NCI-H2081 (cell line): ENCODE results near the gene VAMP1.
A peak's percentile ranks its signal among the peaks of the same experiment; 100 is the strongest.
"Not testable (repeated sequence)": the region's sequence is repeated elsewhere in the genome, so short reads cannot be mapped to it uniquely, and the experiment has no call there.

Experiments used
- DNase-seq, 2 experiments: peaks; one replicate each; lab custom pipeline; 2025; lab: John Stamatoyannopoulos, UW

The VAMP1 gene, protein sequence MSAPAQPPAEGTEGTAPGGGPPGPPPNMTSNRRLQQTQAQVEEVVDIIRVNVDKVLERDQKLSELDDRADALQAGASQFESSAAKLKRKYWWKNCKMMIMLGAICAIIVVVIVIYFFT

DNA sequence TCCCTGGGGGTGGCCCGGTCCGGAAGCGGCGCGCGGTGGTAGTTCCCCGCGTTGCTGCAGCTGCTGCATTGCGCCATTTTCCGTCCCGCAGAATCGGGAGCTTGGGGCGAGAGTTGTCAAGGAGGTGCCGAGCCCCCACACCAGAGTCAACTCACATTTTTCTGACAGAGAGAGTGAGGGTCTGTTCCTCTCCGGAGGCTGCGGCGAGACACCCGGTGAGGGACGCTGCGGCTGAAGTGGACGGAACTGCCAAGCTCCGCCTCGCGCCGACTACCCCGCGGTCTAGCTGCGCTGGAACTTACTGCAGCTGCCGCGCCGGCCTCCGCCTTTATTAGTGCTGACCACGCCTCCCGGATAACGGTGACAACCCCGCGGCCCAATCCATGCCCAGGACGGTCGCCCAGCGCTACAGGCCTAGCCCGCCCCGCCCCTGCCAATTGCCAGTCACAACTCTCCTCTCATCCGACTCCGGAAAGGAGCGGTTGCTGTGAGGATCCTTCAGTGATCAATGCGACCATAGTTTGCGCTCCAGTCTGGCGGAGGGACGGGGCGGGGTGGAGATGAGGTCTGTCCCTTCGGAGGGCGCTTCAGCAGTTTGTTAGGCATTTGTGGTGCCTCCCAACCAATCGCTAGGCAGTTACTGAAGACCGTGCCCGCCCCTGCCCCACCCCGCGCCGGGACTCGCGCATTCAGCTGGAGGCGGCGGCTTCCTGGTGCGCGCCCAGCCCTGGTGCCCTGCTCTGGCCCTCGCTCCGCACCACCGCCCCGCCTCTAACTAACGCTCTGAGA, at the start of gene VAMP1:
TSS of gene VAMP1 (minus strand) at position 303 of the 789 bp plus-strand sequence. CDS start at position 157, 146 bp downstream.
- peak; percentile 95 to 96 for DNase-seq

DNA sequence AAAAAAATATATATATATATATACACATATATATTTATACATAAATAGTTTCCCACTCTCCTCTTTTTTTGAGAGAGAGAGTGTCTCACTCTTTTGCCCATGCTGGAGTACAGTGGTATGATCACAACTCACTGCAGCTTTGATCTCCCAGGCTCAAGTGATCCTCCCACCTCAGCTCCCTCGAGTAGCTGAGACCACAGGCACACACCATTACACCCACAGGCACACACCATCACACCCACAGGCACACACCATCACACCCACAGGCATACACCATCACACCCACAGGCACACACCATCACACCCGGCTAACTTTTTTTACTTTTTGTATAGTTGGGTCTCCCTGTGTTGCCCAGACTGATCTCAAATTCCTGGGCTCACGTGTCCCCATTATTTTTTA, 49.7 kb upstream of the VAMP1 start:
- no peak for DNase-seq

DNA sequence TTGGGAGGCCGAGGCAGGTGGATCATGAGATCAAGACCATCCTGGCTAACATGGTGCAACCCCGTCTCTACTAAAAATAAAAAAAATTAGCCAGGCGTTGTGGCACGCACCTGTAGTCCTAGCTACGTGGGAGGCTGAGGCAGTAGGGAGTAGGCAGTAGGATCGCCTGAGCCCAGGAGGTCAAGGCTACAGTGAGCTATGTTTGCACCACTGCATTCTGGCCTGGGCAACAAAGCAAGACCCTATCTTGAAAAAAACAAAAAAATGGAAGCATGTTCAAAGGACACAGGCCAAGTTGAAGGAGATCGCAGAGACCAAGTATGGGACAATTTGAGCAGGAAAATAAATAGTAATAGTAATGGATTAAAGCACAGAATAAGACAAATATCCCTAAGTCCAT, 37.6 kb upstream of the VAMP1 start:
- no peak for DNase-seq

DNA sequence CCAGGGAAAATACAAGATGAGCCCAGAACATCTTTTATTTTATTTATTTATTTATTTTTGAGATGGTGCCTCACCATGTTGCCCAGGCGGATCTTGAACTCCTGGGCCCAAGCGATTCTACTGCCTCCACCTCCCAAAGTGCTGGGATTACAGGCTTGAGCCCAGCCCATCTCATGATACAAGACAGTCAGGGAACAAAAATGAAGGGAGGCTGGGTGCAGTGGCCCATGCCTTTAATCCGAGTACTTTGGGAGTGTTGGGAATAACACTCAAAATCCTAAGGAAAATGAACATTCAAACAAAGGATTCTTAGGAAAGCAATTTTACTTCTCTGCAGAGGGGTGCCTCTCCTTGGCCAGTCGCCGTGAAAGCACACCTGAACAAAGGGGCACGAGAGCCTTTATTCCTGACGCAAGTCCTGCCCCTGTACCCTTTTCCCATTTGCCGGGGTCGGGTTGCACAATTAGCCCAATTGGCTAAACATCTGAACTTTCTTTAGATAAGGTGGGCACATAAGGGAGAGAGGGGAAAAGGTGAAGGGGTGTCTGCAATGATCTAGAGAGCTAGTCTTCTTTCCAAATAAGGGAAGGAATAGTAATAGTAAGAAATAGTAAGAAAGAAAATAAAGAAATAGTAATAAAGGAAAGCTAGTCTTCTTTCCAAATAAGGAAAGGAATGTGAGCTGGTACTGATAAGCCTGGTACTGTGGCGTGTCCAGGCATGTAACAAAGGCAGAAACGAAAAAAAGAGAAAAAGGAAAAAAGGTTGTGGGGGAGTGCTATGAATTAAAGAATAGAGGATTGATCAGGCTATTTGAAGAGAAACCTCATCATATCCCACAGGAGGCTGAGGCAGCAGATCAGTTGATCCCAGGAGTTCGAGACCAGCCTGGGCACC, 36.9 kb upstream of the VAMP1 start:
- DNase-seq: no peak

DNA sequence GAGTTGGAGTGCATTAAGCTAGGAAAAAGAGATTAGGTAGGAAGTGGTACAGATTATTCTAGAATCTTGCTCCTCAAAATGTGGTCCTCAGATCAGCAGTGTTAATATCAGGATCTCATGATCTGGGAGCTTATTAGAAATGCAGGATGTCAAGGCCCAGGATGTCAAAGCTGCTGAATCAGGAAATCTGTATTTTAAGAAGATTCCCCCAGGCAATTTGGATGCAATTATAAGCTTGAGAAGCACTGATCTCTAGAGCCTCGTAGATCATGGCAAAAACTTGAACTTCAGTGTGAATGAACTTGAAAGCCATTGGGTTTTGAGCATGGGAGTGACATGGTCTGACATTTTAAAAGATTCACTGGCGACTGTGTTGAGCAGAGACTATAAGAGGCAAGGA, 30.0 kb upstream of the VAMP1 start:
- no peak for DNase-seq

DNA sequence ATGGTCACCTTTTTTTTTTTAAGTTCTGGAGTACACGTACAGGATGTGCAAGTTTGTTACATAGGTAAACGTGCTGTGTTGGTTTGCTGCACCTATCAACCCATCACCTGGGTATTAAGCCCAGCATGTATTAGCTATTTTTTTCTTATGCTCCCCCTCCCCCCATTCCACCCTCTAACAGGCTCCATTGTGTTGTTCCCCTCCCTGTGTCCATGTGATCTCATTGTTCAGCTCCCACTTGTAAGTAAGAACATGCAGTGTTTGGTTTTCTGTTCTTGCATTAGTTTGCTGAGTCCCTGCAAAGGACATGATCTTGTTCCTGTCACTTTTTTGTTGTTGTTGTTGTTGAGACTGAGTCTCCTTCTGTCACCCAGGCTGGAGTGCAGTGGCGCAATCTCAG, 26.8 kb upstream of the VAMP1 start:
- not testable (repeated sequence) for DNase-seq

DNA sequence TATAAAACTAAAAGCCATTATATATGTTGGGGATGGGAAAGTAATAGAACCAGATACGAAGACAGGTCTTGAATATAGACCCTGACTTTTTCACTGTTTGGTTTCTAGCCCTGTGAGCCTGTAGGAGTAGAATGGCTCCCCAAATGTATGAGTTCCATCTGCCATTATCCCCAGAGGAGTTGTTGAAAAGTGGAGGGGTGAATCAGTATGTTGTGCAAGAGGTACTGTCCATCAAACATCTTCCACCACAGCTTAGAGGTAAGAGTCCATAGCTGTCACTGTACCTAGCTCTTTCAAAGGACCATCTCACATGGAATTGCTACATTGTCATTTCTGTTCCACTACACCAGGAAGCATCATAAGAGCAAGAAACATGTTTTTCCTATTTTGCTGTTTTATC, 24.5 kb upstream of the VAMP1 start:
- DNase-seq: no peak

DNA sequence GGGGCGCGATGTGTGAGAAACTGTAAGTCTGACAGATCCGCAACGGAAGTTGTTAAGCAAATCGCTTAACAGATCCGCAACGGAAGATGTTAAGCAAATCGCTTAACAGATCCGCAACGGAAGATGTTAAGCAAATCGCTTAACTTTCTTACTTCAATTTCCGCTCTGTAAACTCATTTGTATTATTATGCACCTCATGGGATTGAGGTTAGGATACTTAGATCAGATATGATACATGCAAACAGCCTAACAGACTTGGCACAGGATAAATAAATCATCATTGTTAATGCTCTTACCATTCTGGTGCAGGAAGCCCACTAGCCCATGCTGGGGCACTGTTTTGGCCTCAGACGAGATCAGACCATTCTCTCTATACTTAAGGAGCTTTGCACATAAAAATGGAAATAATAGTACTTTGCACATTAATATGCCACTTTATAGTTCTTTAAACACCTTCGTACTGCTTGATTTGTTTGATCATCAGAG, 23.8 kb upstream of the VAMP1 start:
- peak in 1 of 2 experiments; percentile 56 for DNase-seq

DNA sequence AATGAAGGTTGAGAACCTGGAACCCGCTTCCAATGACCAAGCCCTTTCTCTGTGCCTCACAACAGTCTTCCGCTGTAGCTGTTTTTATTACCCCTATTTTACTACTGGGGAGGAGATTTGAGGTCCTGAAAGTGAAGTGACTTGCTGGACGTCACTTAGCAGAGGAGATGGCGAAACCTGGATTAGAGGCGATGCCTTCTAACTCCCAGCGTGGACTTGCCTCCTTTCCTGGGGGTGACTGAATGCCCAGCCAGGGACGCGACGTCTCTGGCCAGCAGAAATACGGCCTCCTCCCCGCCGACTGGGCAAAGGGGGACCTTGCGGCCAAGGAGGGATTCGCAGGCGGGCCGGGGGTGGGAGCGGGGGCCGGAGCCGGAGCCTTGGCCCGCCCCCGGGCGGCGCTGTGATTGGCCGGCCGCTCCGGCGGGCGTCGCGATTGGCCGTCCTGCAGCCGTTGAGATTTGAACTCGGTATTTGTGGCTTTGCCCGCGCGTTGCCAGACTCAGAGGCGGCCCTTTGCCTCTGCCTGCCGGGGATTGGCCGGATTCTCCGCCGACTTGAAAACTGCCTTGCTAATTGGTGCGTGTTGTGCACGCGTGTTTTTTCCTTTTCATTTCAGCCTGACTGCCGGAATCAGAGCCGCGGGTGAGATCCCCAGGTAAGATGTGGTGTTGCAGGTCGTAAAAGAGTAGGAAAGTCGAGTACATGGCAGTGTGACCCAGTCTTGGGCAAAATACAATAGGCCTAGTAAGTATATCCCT, 23.2 kb upstream of the VAMP1 start, which contains the start of gene NCAPD2:
TSS of gene NCAPD2 (plus strand) at position 606 of the 761 bp plus-strand sequence. CDS start 997 bp downstream, outside the sequence.
- peak; percentile 97 to 98 for DNase-seq

DNA sequence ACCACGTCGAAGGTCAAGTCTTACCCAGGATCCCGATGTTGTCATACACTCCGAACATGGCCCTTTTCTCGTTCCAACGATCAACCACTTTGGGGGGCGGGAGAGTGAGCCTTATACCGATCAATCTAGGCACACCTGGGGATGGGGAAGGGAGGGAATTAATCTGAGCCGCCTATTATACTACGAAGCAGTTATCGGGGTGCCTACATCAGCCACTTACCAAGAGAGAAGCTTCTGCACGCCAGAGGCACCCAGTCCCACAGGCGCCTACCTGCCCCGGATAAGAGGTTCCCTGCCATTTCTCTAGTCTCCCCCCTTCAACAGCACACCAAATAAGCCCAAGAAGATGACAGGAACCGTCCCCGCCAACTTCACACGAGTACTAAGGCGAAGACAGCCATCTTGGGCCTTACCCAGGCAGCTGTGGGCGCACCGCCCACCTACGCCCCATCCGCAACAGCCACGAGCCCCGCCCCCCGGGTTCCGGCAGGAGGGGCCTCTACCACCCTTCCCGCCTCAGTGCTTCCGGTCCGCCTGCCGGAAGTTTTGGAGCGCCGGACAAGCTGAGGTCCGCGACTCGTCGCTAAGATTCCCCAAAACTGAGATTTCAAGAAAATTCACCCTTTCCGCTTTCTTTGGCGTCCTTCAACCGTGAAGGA, 22.5 kb upstream of the VAMP1 start, which contains the start of gene MRPL51:
TSS of gene MRPL51 (minus strand) at position 425 of the 659 bp plus-strand sequence. CDS start at position 299, 126 bp downstream.
- DNase-seq: peak; percentile 94 to 96

DNA sequence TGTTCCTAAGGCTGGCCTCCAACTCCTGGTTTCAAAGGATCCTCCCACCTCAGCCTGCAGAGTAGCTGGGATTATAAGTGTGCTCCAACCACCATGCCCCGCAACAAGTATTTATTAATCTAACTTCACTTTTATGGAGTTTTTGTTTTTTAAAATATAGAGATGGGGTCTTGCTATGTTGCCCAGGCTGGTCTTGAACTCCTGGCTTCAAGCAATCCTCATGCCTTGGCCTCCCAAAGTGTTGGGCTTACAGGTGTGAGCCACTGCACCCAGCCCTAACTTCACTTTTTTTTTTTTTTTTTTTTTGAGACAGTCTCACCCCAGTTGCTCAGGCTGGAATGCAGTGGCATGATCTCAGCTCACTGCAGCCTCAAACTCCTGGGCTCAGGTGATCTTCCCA, 20.2 kb upstream of the VAMP1 start:
- not testable (repeated sequence) for DNase-seq

DNA sequence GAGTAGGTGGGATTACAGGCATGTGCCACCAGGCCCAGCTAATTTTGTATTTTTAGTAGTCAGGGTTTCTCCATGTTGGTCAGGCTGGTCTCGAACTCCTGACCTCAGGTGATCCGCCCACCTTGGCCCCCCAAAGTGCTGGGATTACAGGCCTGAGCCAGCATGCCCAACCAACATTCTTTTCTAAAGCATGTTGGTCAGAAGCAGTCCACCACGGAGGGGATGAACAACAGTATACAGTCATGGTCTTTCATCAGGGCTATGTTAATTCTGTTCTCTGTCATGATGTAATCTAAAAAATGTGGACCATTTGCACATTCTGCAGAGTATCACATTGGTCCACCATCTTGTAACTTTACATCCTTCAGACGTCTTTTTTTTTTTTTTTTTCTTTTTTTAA, 19.0 kb upstream of the VAMP1 start:
- DNase-seq: no peak

DNA sequence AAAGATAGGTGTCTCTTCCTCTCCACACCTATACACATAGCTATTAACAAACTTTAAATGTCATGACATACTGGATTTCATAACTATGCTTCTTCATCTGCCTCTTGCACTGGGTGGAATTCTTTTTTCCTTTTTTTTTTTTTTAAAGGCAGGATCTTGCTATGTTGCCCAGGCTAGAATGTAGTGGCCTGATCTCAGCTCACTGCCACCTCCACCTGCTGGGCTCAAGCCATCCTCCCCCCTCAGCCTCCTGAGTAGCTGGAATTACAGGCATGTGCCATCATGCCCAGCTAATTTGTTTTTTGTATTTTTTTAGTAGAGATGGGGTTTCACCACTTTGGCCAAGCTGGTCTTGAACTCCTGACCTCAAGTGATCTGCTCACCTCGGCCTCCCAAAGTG, 17.8 kb upstream of the VAMP1 start:
- no peak for DNase-seq

DNA sequence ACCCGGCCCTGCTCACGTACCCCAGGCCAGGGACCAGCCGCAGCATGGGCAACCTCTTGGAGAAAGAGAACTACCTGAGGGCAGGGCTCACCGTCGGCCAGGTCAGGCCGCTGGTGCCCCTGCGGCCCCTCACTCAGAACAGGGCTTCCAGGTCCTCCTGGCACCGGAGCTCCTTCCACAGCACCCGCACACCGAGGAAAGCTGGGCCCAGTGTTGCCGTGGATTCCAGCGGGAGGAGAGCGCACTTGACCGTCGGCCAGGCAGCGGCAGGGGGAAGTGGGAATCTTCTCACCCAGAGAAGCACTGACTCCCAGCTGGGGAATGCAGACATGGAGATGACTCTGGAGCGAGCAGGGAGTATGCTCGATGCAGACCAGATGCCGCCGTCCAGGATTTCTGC, 7.9 kb upstream of the VAMP1 start:
- DNase-seq: no peak

DNA sequence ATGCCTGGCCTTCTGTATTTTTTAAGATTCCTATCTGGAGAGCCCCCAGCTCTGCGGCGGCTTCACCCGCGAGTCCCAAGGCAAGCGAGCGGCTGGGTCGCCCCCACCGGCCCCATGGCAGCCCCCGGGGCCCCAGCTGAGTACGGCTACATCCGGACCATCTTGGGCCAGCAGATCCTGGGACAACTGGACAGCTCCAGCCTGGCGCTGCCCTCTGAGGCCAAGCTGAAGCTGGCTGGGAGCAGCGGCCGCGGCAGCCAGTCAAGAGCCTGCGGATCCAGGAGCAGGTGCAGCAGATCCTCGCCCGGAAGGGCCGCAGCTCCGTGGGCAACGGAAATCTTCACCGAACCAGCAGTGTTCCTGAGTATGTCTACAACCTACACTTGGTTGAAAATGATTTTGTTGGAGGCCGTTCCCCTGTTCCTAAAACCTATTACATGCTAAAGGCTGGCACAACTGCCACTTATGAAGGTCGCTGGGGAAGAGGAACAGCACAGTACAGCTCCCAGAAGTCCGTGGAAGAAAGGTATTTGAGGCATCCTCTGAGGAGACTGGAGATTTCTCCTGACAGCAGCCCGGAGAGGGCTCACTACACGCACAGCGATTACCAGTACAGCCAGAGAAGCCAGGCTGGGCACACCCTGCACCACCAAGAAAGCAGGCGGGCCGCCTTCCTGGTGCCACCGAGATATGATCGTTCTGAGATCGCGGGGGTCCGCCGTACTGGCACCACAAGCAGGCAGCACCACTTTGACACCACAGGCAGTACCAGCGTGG, 7.3 kb upstream of the VAMP1 start:
- not testable (repeated sequence) for DNase-seq

DNA sequence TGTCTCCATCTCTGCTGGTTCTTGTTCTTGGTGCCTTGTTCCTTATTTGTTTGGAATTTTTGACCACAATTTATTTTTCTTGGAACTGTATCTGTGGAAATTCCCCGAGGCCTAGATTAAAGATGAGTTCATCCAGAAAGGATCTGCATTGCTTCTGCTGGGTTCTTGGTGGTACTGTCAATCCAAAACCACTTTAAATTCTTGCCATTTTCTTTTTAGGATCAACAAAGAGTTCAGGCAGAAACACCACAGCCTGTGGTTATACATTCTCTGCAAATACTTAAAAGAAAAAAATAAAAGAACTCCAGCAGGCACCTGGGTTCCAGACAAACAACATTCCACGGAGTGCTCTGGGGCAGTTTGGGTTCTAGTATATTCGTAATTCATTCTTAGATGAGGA, 6.0 kb upstream of the VAMP1 start:
- no peak for DNase-seq

DNA sequence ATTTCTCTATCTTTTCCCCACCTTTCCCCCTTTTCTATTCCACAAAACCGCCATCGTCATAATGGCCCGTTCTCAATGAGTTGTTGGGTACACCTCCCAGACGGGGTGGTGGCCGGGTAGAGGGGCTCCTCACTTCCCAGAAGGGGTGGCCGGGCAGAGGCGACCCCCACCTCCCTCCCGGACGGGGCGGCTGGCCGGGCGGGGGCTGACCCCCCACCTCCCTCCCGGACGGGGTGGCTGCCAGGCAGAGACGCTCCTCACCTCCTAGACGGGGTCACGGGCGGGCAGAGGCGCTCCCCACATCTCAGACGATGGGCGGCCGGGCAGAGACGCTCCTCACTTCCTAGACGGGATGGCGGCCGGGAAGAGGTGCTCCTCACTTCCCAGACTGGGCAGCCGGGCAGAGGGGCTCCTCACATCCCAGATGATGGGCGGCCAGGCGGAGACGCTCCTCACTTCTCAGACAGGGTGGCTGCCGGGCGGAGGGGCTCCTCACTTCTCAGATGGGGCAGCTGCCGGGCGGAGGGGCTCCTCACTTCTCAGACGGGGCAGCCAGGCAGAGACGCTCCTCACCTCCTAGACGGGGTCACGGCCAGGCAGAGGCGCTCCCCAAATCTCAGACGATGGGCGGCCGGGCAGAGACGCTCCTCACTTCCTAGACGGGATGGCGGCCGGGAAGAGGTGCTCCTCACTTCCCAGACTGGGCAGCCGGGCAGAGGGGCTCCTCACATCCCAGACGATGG, 4.9 kb upstream of the VAMP1 start:
- DNase-seq: not testable (repeated sequence)

DNA sequence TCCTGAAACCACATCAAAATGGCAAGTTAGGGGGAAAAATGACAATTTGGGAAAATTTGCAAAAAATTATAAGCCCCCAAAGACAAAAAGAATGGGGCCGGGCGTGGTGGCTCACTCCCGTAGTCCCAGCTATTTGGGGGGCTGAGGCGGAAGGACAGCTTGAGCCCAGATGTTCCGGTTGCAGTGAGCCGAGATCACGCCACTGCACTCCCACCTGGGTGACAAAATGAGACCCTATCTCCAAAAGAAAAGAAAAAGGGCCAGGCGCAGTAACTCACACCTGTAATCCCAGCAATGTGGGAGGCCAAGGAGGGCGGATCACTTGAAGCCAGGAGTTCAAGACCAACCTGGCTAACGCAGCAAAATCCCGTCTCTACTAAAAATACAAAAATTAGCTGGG, 2.0 kb upstream of the VAMP1 start:
- no peak for DNase-seq

DNA sequence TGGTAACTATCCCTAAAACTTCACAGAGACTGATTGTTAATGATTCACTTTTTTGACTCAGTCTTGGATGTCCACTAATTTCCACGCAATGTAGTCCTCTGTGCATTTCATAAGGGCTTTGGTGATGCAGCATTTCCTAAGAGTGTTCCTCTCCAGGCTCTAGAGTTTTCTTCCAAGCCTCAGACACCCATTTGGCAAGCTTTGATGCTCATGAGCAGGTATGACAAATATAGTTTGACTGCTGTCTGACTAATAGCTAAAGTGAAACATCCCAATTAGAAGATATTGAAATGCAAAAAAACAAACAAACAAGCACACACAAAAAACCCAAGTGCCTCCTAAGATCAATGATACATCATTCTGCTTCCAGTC, 1.5 kb upstream of the VAMP1 start:
- no peak for DNase-seq
